GM19328 (cell line): ENCODE measurements around the gene ANKRD34A.
A peak's percentile ranks its signal among the peaks of the same experiment; 100 is the strongest.
"Not testable (repeated sequence)": the region's sequence is repeated elsewhere in the genome, so short reads cannot be mapped to it uniquely, and the experiment has no call there.

Experiments
- ATAC-seq: cut with Tn5 transposase; IDR thresholded peaks from one replicate; pipeline ENCODE4 v1.9.1; 2021; ENCODE audit warnings: mild to moderate bottlenecking, moderate library complexity; ENCODE audit not compliant: unreplicated experiment

ANKRD34A gene

DNA sequence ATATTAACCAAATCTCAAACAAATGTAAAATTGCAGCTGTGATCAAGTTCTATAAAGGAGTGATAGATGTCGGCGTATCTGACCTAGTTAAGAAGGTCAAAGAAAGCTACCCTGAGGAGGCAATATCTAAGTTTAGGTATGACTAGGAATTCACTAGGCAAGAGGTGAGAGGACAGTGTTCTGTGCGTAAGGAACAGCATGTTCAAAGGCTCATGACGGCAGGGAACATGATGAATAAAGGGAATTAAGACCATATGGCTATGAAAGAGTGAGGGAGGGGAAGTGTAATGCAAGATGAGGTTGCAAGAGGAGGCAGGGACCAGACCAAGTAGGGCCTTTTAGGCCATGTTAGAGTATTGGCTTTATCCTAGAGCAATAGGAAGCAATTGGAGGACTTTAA lies 15.2 kb downstream of the ANKRD34A start:
- no peak for ATAC-seq

DNA sequence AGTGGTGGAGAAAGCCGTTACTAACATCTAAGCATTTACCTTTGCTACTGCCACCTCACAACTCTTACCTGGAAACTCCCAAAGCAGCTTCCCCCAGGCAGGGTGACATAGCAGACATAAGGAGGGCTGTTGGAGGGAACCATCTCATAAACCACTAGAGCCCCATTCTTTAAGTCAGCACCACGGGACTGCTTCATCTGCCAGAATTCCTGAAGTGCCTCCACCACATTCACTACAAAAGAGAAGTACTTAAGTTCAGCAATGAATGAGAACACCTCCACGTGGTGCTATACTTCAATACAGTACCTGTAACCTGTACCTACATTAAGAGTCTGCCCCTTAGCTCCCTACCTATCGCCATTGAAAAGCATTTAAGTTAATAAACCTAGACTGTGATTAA lies 16.8 kb downstream of the ANKRD34A start:
- ATAC-seq = no peak

DNA sequence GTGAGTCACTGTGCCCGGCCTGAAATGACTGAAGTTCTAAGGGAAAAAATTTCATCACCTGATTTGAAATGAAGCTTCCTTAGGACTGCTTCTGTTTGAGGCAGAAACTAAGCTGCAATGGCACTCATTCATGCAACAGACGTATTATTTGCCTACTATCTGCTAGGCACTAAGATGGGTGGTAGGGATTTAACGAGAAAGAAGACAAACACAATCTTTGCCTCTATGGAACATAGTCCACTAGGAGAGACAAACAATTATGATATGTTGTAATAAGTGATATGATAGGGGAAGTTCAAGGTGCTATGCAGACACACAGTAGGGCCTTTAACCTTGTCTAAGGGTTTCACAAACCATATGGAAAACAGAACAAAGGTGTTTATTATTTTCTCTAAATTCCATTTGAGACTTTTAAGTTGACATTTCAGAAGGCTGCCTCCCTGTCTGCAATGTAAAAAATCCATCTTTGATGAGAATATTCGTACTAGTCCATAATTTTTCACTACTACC lies 17.8 kb downstream of the ANKRD34A start:
- ATAC-seq = no peak

DNA sequence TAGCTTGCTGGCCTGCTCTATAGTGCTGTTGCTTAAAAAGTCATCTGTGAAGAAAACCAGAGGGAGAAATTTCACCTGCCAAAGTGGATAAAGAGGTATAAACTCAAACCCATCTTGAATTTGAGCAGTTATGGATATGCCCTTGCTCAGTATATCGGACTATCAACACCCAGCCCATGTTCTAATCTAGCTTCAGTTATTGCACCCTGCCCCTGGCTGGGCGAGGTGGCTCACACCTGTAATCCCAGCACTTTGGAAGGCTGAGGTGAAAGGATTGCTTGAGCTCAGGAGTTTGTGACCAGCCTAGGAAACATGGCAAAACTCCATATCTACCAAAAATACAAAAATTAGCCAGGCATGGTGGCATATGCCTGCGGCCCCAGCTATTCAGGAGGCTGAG lies 19.8 kb downstream of the ANKRD34A start:
- no peak for ATAC-seq

DNA sequence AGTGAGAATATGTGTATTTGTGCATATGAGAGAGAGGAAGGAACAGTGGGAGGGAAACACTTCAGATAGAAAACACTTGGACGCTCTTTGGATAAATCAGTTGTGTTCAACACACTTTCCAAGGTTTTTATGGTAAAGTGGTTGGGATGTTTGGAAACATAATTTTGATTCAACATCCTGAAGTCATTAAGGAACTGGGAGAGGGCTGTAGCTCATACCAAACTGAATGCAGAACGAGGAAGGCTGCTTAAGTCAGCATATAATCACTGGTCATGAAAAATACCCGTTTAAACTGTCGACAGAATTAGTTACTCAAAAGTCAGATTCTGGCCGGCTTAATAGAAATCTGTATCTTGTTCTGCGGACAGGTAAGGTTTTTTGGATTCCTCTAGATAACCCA lies 21.5 kb downstream of the ANKRD34A start:
- ATAC-seq = no peak

DNA sequence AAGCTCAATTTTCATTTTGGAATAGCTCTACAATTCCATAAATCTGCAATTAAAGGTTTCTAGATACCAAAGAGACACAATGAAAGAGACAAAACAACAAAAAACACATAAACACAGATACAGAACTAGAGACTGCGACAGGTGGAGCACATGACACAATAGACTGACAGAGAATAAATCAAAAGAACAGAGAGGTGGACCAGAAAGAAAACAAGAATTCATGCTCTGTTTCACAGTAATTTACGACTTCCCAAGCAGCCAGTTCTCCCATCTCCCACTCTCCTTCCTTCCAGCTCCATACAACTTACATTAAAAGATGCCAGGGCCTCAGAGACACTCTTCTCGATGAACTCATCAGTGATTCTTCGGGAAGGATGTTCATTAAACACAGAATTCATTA lies 22.0 kb downstream of the ANKRD34A start:
- no peak for ATAC-seq

DNA sequence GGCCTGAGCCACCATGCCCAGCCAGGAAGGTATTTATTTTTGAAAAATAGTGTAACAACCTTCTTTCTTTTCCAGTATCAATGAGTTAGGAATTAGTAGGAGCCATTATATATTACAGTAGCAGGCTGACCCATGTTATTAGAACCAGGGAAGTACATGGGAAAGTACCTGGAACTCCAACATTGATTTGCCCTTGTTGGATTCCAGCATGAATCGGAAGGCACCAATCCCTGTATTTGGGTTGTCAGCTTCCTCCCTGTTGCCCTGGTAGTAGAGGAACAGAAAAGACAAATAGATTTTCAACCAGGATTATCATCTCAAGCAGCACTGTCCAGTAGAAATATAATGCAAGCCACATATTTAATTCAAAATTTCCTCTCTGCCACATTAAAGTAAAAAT lies 26.9 kb downstream of the ANKRD34A start:
- no peak for ATAC-seq

DNA sequence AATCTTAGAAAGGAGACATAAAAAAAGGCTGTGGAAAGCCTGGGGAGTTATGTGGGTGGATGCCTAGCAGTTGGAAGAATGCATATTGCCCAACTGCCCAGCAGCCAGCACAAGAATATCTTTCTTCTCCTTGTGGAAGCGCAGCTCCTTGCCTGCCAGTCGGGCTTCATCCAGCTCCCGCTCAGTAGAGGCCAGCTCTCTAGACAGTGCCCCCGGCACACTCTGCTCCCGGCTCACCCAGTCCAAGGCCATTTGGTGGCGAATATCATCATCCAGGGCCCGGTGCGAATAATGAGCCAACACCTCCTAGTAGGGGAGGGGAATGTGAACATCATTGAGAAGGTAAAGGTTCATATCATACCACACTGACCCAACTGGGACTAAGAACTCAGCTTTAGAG lies 28.1 kb downstream of the ANKRD34A start:
- ATAC-seq = no peak

DNA sequence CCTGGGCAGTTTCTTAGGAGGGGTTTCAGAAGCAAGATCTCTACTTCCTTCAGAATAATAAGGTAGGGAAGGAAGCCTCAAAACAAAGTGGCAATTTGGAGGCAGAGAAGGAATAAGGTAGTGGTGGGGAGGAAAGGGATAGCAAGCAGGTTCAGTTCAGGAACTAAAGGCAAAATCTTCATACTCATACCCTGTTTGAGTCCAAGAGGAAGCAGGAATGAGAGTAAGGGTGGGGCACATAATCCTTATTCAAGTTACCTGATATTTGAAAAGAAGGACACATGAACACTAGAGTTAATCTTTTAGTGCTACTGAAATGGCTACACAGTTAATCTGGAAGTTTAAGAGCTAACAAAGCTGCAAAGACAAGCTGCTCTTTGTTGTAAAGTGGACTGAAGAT lies 28.7 kb downstream of the ANKRD34A start:
- ATAC-seq = no peak

DNA sequence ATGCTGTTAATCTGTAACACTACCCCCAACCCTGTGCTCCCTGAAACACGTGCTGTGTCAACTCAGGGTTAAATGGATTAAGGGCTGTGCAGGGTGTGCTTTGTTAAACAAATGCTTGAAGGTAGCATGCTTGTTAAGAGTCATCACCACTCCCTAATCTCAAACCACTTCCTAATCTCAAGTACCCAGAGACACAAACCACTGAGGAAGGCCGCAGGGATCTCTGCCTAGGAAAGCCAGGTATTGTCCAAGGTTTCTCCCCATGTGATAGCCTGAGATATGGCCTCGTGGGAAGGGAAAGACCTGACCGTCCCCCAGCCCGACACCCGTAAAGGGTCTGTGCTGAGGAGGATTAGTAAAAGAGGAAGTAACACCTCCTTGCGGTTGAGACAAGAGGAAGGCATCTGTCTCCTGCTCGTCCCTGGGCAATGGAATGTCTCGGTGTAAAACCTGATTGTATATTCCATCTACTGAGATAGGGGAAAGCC lies 31.8 kb downstream of the ANKRD34A start:
- ATAC-seq = not testable (repeated sequence)

DNA sequence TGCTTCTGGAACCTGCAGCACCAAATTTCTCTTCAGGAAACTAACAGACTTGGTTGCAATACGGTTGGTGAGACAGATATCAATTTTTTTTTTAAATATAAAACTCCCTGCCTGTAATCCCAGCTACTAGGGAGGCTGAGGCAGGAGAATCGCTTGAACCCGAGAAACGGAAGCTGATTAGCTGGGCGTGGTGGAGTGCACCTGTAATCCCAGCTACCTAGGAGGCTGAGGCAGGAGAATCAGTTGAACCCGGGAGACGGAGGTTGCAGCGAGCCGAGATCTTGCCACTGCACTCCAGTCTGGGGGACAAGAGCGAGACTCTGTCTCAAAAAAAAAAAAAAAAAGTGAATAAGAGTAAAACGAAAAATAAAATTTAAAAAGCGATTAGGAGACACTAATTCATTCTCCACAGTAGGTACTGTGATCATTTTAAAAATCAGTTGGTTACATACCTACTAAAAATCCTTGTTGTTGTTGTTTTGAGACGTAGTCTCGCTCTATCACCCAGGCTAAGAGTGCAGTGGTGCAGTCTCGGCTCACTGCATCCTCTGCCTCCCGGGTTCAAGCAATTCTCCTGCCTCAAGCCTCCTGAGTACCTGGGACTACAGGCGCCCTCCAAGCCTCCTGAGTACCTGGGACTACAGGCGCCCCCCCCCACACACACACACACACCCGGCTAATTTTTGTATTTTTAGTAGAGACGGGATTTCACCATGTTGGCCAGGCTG lies 36.3 kb downstream of the ANKRD34A start:
- no peak for ATAC-seq

DNA sequence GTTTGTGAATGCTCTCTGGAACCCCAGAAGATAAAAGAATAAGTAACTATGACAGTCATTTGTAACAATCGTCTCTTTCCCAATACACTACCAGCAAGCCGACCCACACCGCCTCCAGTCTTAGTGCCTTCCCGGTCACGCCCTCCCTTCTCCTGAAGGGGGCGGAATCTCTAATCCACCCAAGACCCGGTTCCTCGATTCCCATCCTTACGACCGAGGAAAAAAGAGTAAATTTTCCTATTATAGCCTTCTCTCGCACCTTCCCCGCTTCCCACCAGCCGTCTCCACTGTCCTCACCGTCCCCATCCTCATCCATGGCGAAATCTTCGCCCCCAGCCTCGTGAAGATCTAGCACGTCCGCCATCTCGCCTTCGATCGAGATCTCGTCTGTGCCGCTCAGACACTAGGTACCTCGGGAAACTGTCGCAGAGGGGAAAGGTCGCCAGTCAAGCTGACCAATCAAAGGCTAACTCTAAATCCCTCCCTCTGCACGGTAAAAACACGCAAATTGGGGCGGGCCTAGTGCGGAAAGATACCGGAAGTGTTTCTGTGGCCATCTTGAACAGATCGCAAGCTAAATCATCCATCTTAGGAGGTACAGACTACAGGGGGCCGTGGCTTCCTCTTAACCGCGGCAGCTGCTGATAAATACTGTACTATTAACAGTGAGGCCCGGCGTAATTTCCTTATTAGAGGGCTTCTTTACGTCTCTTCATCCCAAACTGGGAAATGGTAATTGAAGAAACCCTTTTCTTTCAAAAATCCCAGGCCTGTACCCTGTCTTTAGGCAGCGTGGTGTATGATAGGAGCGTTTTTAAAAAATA lies 37.1 kb downstream of the ANKRD34A start, which contains the start of gene RBM8A:
Gene RBM8A (minus strand): TSS at position 422 of the 824 bp plus-strand sequence. CDS start 58 bp downstream, at position 364.
- peak; percentile 95 for ATAC-seq

DNA sequence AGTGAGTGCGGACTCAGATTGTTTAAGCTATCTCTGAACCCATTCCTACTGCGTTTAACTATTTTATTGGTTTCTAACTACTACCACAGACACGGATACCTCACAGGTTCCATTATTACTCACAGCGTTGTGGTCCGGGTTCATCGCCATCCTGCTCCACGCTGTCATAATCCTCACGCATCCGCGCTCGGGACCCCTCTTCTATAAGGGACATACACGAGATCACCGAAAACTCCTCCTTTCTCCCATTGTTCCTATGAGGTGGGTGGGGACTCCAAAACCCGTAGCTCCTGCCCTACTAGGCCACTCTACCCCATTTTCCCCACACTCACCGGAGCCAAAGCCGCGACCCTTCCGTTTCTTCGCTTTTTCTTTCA lies 37.7 kb downstream of the ANKRD34A start:
- ATAC-seq = no peak

DNA sequence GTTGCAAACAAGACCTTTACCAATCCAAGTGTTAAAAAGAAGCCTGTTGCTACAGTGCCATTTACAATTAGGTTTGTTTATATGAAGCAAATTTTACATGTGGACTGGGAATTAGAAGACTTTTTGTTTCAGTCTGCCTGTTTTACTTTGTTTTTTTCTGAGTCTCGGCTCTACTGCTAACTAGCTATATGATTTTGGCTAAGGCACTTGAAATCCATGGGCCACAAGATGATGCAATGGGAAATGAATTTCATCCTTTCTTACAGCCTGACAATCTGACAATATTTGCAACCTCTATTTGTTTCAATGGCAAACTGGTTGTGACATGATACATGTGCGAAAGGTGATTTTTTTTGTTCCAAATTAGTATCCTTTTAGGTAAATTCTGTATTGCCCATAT lies 42.1 kb downstream of the ANKRD34A start:
- ATAC-seq = no peak

DNA sequence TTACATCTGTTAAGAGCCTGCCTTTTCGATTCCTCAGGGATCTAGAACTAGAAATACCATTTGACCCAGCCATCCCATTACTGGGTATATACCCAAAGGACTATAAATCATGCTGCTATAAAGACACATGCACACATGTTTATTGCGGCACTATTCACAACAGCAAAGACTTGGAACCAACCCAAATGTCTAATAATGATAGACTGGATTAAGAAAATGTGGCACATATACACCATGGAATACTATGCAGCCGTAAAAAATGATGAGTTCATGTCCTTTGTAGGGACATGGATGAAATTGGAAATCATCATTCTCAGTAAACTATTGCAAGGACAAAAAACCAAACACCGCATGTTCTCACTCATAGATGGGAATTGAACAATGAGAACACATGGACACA lies 44.1 kb downstream of the ANKRD34A start:
- not testable (repeated sequence) for ATAC-seq

DNA sequence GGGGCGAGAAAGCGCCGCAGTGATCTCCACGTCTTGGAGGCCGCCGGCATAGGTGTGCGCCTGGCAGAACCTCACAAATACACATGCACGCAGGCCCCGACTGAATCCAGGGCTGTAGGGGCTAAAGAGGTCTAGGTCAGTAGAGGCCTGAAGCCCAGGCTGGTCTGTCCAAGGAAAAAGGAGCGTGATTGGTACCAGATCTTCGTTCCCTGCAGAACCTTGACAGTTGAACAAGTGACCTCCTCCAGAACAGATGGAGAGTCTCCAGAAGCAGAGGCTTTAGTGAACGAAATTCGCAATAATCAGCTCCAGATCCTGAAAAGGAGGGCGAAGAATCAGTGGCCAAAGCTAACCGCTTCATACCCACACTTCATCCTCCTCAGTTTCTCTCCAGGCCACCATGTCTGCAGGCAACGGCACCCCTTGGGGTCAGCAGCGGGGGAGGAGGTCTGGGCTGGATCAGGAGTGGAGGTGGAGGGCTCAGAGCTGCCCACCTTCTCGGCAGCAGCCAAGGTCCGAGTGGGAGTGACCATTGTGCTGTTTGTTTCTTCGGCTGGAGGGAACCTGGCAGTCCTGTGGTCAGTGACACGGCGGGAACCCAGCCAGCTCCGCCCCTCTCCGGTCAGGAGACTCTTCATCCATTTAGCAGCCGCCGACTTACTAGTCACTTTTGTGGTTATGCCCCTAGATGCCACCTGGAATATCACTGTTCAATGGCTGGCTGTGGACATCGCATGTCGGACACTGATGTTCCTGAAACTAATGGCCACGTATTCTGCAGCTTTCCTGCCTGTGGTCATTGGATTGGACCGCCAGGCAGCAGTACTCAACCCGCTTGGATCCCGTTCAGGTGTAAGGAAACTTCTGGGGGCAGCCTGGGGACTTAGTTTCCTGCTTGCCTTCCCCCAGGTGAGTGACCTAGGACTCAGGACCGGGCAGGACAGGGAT lies 45.1 kb downstream of the ANKRD34A start:
- peak; percentile 86 for ATAC-seq

DNA sequence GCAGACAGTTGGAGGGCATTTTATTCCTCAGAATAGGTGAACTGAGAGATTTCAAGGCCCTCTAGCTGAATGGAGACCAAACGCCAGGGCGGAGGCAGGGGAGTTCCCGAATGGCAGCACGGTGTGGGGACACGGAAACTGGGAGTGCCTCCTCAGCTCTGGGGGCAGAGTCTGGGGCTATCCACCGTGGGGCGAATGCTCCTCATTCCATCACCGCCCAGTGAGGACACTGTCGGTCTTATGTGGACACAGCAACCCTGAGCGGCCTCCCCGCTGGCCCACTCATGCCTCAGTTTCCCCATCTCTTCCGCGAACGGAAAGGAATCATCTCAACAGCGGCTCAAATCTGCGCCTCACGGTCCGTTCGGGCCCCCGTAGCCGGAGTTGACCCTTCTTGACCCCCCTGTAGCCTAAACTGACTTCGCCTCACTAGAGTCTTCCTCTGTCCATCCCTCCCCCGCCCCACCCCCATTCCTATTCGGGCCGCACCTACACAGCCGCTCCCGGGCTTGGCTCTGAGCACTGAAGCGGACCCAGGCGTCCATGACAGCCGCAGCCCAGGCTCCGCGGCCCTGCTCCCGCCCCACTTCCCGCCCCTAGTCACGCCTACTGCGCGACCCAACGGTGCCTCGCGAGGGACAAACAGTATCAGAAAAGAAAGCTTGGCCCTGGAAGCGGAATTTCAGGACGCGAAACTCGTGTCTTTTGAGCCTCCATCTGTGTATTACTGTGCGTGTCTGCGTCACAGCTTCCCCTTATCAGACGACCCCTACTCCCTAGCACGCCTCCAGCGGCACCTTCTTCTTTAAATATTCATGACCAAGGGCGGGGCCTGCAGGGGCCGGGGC lies 46.0 kb downstream of the ANKRD34A start, which contains the start of gene PEX11B:
Gene PEX11B (minus strand): TSS at position 574 of the 848 bp plus-strand sequence. CDS start 29 bp downstream, at position 545.
- ATAC-seq = peak; percentile 70

DNA sequence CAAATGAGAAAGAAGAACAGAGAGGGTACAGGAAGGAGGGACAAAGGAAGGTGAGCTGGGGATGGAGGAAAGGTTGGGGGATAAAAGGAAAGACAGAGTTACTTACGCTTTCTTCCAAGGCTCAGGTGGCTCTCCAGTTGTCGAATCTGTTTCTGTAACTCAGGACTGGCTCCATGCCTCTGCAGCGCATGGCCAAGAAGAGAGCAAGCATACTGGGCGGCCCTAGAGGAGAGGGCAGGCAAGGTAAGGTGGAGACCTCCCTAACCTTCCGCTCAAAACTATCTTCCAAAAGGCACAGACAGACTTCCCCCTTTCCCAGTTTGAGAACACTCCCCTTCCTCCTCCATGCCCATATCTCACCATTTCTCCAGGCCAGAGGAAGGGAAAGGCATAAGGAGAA lies 46.8 kb downstream of the ANKRD34A start:
- no peak for ATAC-seq

DNA sequence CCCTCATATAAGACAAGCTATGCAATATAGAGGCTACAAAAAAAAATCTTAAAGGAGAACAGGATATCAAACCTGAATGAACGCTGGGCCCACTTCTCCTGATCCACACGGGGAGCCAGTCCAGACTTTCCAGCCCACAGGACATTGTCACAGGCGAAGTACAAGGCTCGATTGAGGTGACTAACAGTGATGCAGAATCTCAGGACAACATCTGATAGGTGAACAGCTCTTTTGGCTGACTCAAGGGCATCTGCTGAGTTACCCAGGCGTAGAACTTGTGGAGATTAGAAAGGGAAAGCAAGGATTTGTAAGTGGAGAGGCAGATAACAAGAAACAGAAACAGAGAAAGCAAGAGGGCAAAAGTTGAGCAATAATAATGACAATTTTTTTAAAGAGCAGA lies 47.6 kb downstream of the ANKRD34A start:
- no peak for ATAC-seq
